Liver (tissue), 9 donors: ENCODE data around the gene LRCH4. TPM values are rescaled to one million over a fixed set of nuclear protein-coding genes. Genes with fewer than 3 reads are reported as not detected.

Experiments used
- DNase-seq: peaks from one replicate; pipeline ENCODE4 v3.0.0-alpha.2; 2017; ENCODE audit warnings: low spot score
- H3K27ac ChIP-seq, 2 donors: one replicate each; pipeline ENCODE4 v1.7.0; 2013; ENCODE audit warnings: inconsistent platforms in 2 of 2, low read length in 2 of 2, control low read depth in 1 of 2, low read depth in 1 of 2, mild to moderate bottlenecking in 1 of 2
- H3K27me3 ChIP-seq, 4 donors: one replicate each; pipeline versions ENCODE4 v1.6.1 to v1.7.0; 2013; ENCODE audit warnings: low read length in 3 of 4, inconsistent platforms in 1 of 4, mild to moderate bottlenecking in 1 of 4, moderate library complexity in 1 of 4; ENCODE audit not compliant: control insufficient read depth in 4 of 4, insufficient read depth in 4 of 4
- H3K36me3 ChIP-seq, 4 donors: one replicate each; pipeline versions ENCODE4 v1.6.1 to v1.7.0; 2013; ENCODE audit warnings: low read length in 3 of 4, mild to moderate bottlenecking in 3 of 4, low read depth in 1 of 4, moderate library complexity in 1 of 4; ENCODE audit not compliant: control insufficient read depth in 4 of 4, insufficient read depth in 3 of 4
- H3K4me1 ChIP-seq, 4 donors: one replicate each; pipeline versions ENCODE4 v1.6.1 to v1.7.0; 2013; ENCODE audit warnings: low read length in 3 of 4, mild to moderate bottlenecking in 3 of 4, moderate library complexity in 1 of 4; ENCODE audit not compliant: control insufficient read depth in 4 of 4, insufficient read depth in 4 of 4
- H3K4me3 ChIP-seq, 3 donors: one replicate each; pipeline versions ENCODE4 v1.6.1 to v1.7.0; 2013; ENCODE audit warnings: low read length in 3 of 3, control low read depth in 1 of 3, low read depth in 1 of 3, mild to moderate bottlenecking in 1 of 3
- H3K9ac ChIP-seq, 2 donors: one replicate each; pipeline ENCODE4 v1.7.0; 2013; ENCODE audit warnings: low read length in 2 of 2, mild to moderate bottlenecking in 2 of 2, moderate library complexity in 2 of 2, control low read depth in 1 of 2, low read depth in 1 of 2
- H3K9me3 ChIP-seq, 4 donors: one replicate each; pipeline versions ENCODE4 v1.6.1 to v1.7.0; 2013; ENCODE audit warnings: low read length in 3 of 4; ENCODE audit not compliant: control insufficient read depth in 4 of 4
- ATF3 ChIP-seq: IDR thresholded peaks from 2 replicates; pipeline ENCODE4 v1.6.1; 2016; ENCODE audit warnings: antibody characterized with exemption
- CTCF ChIP-seq: fragments of 150-350 bp; IDR thresholded peaks from 2 replicates; pipeline ENCODE4 v1.5.1; 2017; ENCODE audit warnings: improper control_type of control experiment, low read depth, low read length; ENCODE audit not compliant: missing input control
- EGR1 ChIP-seq, 2 donors: IDR thresholded peaks; 2 replicates each; pipeline ENCODE4 v1.6.1; 2016 to 2018; ENCODE audit warnings: antibody characterized with exemption in 2 of 2, low read depth in 2 of 2
- FOXA1 ChIP-seq: IDR thresholded peaks from 2 replicates; pipeline ENCODE4 v1.6.1; 2016; ENCODE audit warnings: antibody characterized with exemption
- FOXA2 ChIP-seq: IDR thresholded peaks from 2 replicates; pipeline ENCODE4 v1.6.1; 2016; ENCODE audit warnings: antibody characterized with exemption
- GABPA ChIP-seq, 2 donors: IDR thresholded peaks in 1 of 2; conservative IDR thresholded peaks in 1 of 2; 2 replicates each; pipeline ENCODE4 v1.6.1; 2016; ENCODE audit warnings: antibody characterized with exemption in 2 of 2, mild to moderate bottlenecking in 1 of 2, moderate library complexity in 1 of 2
- HNF4A ChIP-seq, 2 donors: conservative IDR thresholded peaks; 2 replicates each; pipeline ENCODE4 v1.6.1; 2016; ENCODE audit warnings: antibody characterized with exemption in 2 of 2, mild to moderate bottlenecking in 2 of 2
- HNF4G ChIP-seq: IDR thresholded peaks from 2 replicates; pipeline ENCODE4 v1.6.1; 2016; ENCODE audit warnings: antibody characterized with exemption
- JUND ChIP-seq, 2 donors: IDR thresholded peaks; 2 replicates each; pipeline ENCODE4 v1.6.1; 2016; ENCODE audit warnings: antibody characterized with exemption in 2 of 2
- MAX ChIP-seq: IDR thresholded peaks from 2 replicates; pipeline ENCODE4 v1.6.1; 2016; ENCODE audit warnings: antibody characterized with exemption
- NR2F2 ChIP-seq: IDR thresholded peaks from 2 replicates; pipeline ENCODE4 v1.6.1; 2016; ENCODE audit warnings: antibody characterized with exemption
- RAD21 ChIP-seq, 2 donors: IDR thresholded peaks; 2 replicates each; pipeline ENCODE4 v1.6.1; 2016; ENCODE audit warnings: antibody characterized with exemption in 2 of 2, mild to moderate bottlenecking in 2 of 2
- REST ChIP-seq: IDR thresholded peaks from 2 replicates; pipeline ENCODE4 v1.6.1; 2016; ENCODE audit warnings: antibody characterized with exemption, mild to moderate bottlenecking
- RXRA ChIP-seq, 2 donors: IDR thresholded peaks; 2 replicates each; pipeline ENCODE4 v1.6.1; 2017 to 2018; ENCODE audit warnings: antibody characterized with exemption in 2 of 2, mild to moderate bottlenecking in 1 of 2
- SP1 ChIP-seq: IDR thresholded peaks from 2 replicates; pipeline ENCODE4 v1.6.1; 2018; ENCODE audit warnings: antibody characterized with exemption, mild to moderate bottlenecking
- TAF1 ChIP-seq: conservative IDR thresholded peaks from 2 replicates; pipeline ENCODE4 v1.6.1; 2016; ENCODE audit warnings: antibody characterized with exemption, mild to moderate bottlenecking
- YY1 ChIP-seq: IDR thresholded peaks from 2 replicates; pipeline ENCODE4 v1.6.1; 2016; ENCODE audit warnings: antibody characterized with exemption, mild to moderate bottlenecking
- WGBS: extraction: QIAGEN DNeasy Blood & Tissue Kit; methylation state at CpG from one replicate; pipeline ENCODE4 v1.1.7; 2013; 5-methylcytosine and 5-hydroxymethylcytosine counted together
- polyA plus RNA-seq, 2 donors: library from polyadenylated mRNA; stranded (reverse) in 1 of 2; unstranded in 1 of 2; fragments of 200-250 nt in 1 of 2; fragments of >200 nt in 1 of 2; fragmentation: Nextera tagmentation in 1 of 2; extraction: Ambion mirVana in 1 of 2; gene quantifications; one replicate each; pipeline versions ENCODE4 v1.2.1 to v1.2.3, GENCODE V29; 2013 to 2015
- total RNA-seq, 2 donors: library from RNA; depleted of rRNA; stranded (reverse); fragments of >200 nt; gene quantifications; one replicate each; pipeline ENCODE4 v1.2.3, GENCODE V29; 2014
- TF ChIP-seq, protein P1 (sequence below): IDR thresholded peaks from 2 replicates; pipeline ENCODE4 v1.6.1; 2016; ENCODE audit warnings: antibody characterized with exemption
- donor health status: healthy.
- donor health status: healthy.
- donor health status: healthy.
- donor health status: healthy.
- donor health status: healthy.

The LRCH4 gene
- total and polyA plus RNA-seq, 4 donors, result 8.2 to 25.8 (median 13.0) TPM

- no peaks in the 10 kb centered on the region for H3K27me3 ChIP-seq
- no peak overlapping the region for H3K4me3 ChIP-seq
- H3K27ac ChIP-seq, result no peak overlapping the region
- H3K36me3 ChIP-seq, result peaks cover 15 to 35% (median 29%) of the 10 kb centered on the region in 4 donors
- no peak for TF ChIP-seq MAX
- TF ChIP-seq RXRA (IDR thresholded peaks at IDR 0.05), result no peak
- no peak for TF ChIP-seq RAD21 (IDR thresholded peaks at IDR 0.05)
- TF ChIP-seq CTCF, result no peak
- TF ChIP-seq HNF4A (conservative IDR thresholded peaks at IDR 0.05), result no peak
- no peak for TF ChIP-seq FOXA1
- no peak for TF ChIP-seq REST
- TF ChIP-seq JUND (IDR thresholded peaks at IDR 0.05), result no peak
- no peak for TF ChIP-seq TAF1
- no peak for TF ChIP-seq FOXA2
- no peak for TF ChIP-seq HNF4G
- no peak for TF ChIP-seq YY1
- no peak for TF ChIP-seq GABPA (IDR thresholded peaks at IDR 0.05 in 1 of 2, conservative IDR thresholded peaks at IDR 0.05 in 1 of 2)
- TF ChIP-seq, protein P1, sequence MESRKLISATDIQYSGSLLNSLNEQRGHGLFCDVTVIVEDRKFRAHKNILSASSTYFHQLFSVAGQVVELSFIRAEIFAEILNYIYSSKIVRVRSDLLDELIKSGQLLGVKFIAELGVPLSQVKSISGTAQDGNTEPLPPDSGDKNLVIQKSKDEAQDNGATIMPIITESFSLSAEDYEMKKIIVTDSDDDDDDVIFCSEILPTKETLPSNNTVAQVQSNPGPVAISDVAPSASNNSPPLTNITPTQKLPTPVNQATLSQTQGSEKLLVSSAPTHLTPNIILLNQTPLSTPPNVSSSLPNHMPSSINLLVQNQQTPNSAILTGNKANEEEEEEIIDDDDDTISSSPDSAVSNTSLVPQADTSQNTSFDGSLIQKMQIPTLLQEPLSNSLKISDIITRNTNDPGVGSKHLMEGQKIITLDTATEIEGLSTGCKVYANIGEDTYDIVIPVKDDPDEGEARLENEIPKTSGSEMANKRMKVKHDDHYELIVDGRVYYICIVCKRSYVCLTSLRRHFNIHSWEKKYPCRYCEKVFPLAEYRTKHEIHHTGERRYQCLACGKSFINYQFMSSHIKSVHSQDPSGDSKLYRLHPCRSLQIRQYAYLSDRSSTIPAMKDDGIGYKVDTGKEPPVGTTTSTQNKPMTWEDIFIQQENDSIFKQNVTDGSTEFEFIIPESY, result no peak
- no peak for TF ChIP-seq ATF3
- no peak for TF ChIP-seq EGR1 (IDR thresholded peaks at IDR 0.05; ENCODE audit: low read depth in 2 of 2)
- no peak for TF ChIP-seq SP1
- no peak for TF ChIP-seq NR2F2
- 91% methylated on average over 4 of the region's 4 CpGs for WGBS
- no peaks in the 10 kb centered on the region for H3K9me3 ChIP-seq
- H3K9ac ChIP-seq, result no peak overlapping the region
- DNase-seq, result no peak
- H3K4me1 ChIP-seq, result peaks cover 2 to 35% (median 18%) of the 10 kb centered on the region in 4 donors
Observed at GRCh38 chr7:100630066-100630465, 44.1 kb upstream of the LRCH4 start.
